Mucosa of stomach (tissue), 1 donor: ENCODE results near the gene HMCES.

Experiments used
- H3K27me3 ChIP-seq: one replicate; pipeline ENCODE4 v1.7.0; 2013; ENCODE audit warnings: mild to moderate bottlenecking, low read length; ENCODE audit not compliant: control insufficient read depth, insufficient read depth
- H3K36me3 ChIP-seq: one replicate; pipeline ENCODE4 v1.7.0; 2013; ENCODE audit warnings: low read length; ENCODE audit not compliant: control insufficient read depth, insufficient read depth
- H3K4me1 ChIP-seq: one replicate; pipeline ENCODE4 v1.7.0; 2013; ENCODE audit warnings: mild to moderate bottlenecking, low read length; ENCODE audit not compliant: control insufficient read depth, insufficient read depth
- H3K4me3 ChIP-seq: one replicate; pipeline ENCODE4 v1.7.0; 2013; ENCODE audit warnings: low read length
- H3K9ac ChIP-seq: one replicate; pipeline ENCODE4 v1.7.0; 2013; ENCODE audit warnings: mild to moderate bottlenecking, low read length, moderate library complexity
- H3K9me3 ChIP-seq: one replicate; pipeline ENCODE4 v1.7.0; 2013; ENCODE audit warnings: mild to moderate bottlenecking, low read length, moderate library complexity; ENCODE audit not compliant: control insufficient read depth
- donor health status: Pancreatic carcinoma.

Gene HMCES

GRCh38 chr3:129278439-129278965, at the start of gene HMCES:
TSS of gene HMCES (plus strand) at chr3:129278870. CDS start at chr3:129279733, 863 bp downstream.
- no peaks in the 10 kb centered on the region for H3K27me3 ChIP-seq
- H3K36me3 ChIP-seq: peaks cover 16% of the 10 kb centered on the region
- H3K4me3 ChIP-seq: peak within 1 kb of the TSS; percentile 88
- H3K9ac ChIP-seq: peak within 1 kb of the TSS; percentile 78
- no peaks in the 10 kb centered on the region for H3K9me3 ChIP-seq
- peaks cover 13% of the 10 kb centered on the region for H3K4me1 ChIP-seq

- peaks cover 25% of the 10 kb centered on the region for H3K4me1 ChIP-seq
- no peaks in the 10 kb centered on the region for H3K9me3 ChIP-seq
- no peaks in the 10 kb centered on the region for H3K36me3 ChIP-seq
- no peaks in the 10 kb centered on the region for H3K27me3 ChIP-seq
- H3K4me3 ChIP-seq: no peak overlapping the region
- H3K9ac ChIP-seq: no peak overlapping the region
Measured at GRCh38 chr3:129228891-129229585, 49.6 kb upstream of the HMCES start.

GRCh38 chr3:129230311-129231019, 48.2 kb upstream of the HMCES start:
- Histone ChIP-seq H3K4me3 (no peak overlapping the region), H3K9me3 (no peaks in the 10 kb centered on the region), H3K9ac (no peak overlapping the region), H3K36me3 (no peaks in the 10 kb centered on the region), H3K4me1 (peaks cover 18% of the 10 kb centered on the region), H3K27me3 (no peaks in the 10 kb centered on the region)

- H3K27me3 ChIP-seq: no peaks in the 10 kb centered on the region
- H3K9ac ChIP-seq: no peak overlapping the region
- no peak overlapping the region for H3K4me3 ChIP-seq
- H3K9me3 ChIP-seq: no peaks in the 10 kb centered on the region
- peaks cover 13% of the 10 kb centered on the region for H3K4me1 ChIP-seq
- H3K36me3 ChIP-seq: no peaks in the 10 kb centered on the region
Measured at GRCh38 chr3:129231331-129232119, 47.1 kb upstream of the HMCES start.

- H3K27me3 ChIP-seq: no peaks in the 10 kb centered on the region
- H3K4me1 ChIP-seq: peaks cover 14% of the 10 kb centered on the region
- H3K4me3 ChIP-seq: no peak overlapping the region
- H3K36me3 ChIP-seq: no peaks in the 10 kb centered on the region
- H3K9ac ChIP-seq: no peak overlapping the region
- H3K9me3 ChIP-seq: no peaks in the 10 kb centered on the region
Measured at GRCh38 chr3:129233538-129233937, 45.1 kb upstream of the HMCES start.

GRCh38 chr3:129234441-129234840, 44.2 kb upstream of the HMCES start:
- peaks cover 14% of the 10 kb centered on the region for H3K4me1 ChIP-seq
- H3K27me3 ChIP-seq: no peaks in the 10 kb centered on the region
- H3K4me3 ChIP-seq: no peak overlapping the region
- H3K9ac ChIP-seq: no peak overlapping the region
- H3K9me3 ChIP-seq: no peaks in the 10 kb centered on the region
- no peaks in the 10 kb centered on the region for H3K36me3 ChIP-seq

GRCh38 chr3:129235344-129235917, 43.2 kb upstream of the HMCES start:
- Histone ChIP-seq H3K4me3 (no peak overlapping the region), H3K9ac (no peak overlapping the region), H3K4me1 (peaks cover 21% of the 10 kb centered on the region), H3K27me3 (no peaks in the 10 kb centered on the region), H3K9me3 (no peaks in the 10 kb centered on the region), H3K36me3 (no peaks in the 10 kb centered on the region)

GRCh38 chr3:129238945-129239705, 39.5 kb upstream of the HMCES start:
- Histone ChIP-seq H3K9ac (no peak overlapping the region), H3K36me3 (no peaks in the 10 kb centered on the region), H3K27me3 (no peaks in the 10 kb centered on the region), H3K4me1 (peaks cover 22% of the 10 kb centered on the region), H3K9me3 (no peaks in the 10 kb centered on the region), H3K4me3 (no peak overlapping the region)

- H3K27me3 ChIP-seq: no peaks in the 10 kb centered on the region
- no peaks in the 10 kb centered on the region for H3K9me3 ChIP-seq
- no peak overlapping the region for H3K9ac ChIP-seq
- no peaks in the 10 kb centered on the region for H3K36me3 ChIP-seq
- no peak overlapping the region for H3K4me3 ChIP-seq
- peaks cover 22% of the 10 kb centered on the region for H3K4me1 ChIP-seq
Measured at GRCh38 chr3:129239991-129240390, 38.7 kb upstream of the HMCES start.

GRCh38 chr3:129240436-129240835, 38.2 kb upstream of the HMCES start:
- H3K9ac ChIP-seq: peak overlapping the region; percentile 5
- no peaks in the 10 kb centered on the region for H3K9me3 ChIP-seq
- no peaks in the 10 kb centered on the region for H3K36me3 ChIP-seq
- no peak overlapping the region for H3K4me3 ChIP-seq
- no peaks in the 10 kb centered on the region for H3K27me3 ChIP-seq
- H3K4me1 ChIP-seq: peaks cover 25% of the 10 kb centered on the region

- Histone ChIP-seq H3K4me3 (no peak overlapping the region), H3K4me1 (peaks cover 22% of the 10 kb centered on the region), H3K9me3 (no peaks in the 10 kb centered on the region), H3K27me3 (no peaks in the 10 kb centered on the region), H3K36me3 (no peaks in the 10 kb centered on the region), H3K9ac (peak overlapping the region; percentile 15)
Measured at GRCh38 chr3:129245141-129245540, 33.5 kb upstream of the HMCES start.
